ENCODE measurements around the gene FCER2. TPM values are rescaled to one million over a fixed set of nuclear protein-coding genes. Genes with fewer than 3 reads are reported as not detected.

The FCER2 gene
- polyA plus RNA-seq, 3 donors = 1.1 to 4.1 (median 2.1) TPM

GRCh38 chr19:7654401-7654800 lies 47.5 kb downstream of the FCER2 start:
- Histone ChIP-seq H3K4me1 (ENCODE audit: control insufficient read depth in 1 of 2, insufficient read depth in 2 of 2, low read length in 2 of 2) (peaks cover 72 to 75% of the 10 kb centered on the region in 2 donors), H3K27me3 (ENCODE audit: control insufficient read depth in 2 of 2, insufficient read depth in 2 of 2, low read length in 2 of 2) (no peaks in the 10 kb centered on the region), H3K4me3 (replicated peaks in 1 of 3; ENCODE audit: low read depth in 2 of 3, low read length in 3 of 3) (no peak overlapping the region), H4K20me1 (ENCODE audit: insufficient read depth, low read length) (no peaks in the 10 kb centered on the region), H3K4me2 (replicated peaks; ENCODE audit: extremely low read depth, low read length, poor library complexity, severe bottlenecking) (no peak overlapping the region), H3K9ac (ENCODE audit: insufficient read depth, low read length, poor library complexity, severe bottlenecking) (no peak overlapping the region), H2AFZ (ENCODE audit: insufficient read depth, low read depth, low read length, poor library complexity, severe bottlenecking) (no peak overlapping the region), H3K27ac (ENCODE audit: low read depth in 1 of 2, low read length in 2 of 2) (peak overlapping the region; percentile 99 to 100), H3K9me3 (replicated peaks in 1 of 2; ENCODE audit: control insufficient read depth in 1 of 2, insufficient read depth in 1 of 2, low read length in 2 of 2) (no peaks in the 10 kb centered on the region), H3K79me2 (ENCODE audit: insufficient read depth, low read length) (no peaks in the 10 kb centered on the region), H3K36me3 (replicated peaks in 1 of 2; ENCODE audit: control insufficient read depth in 1 of 2, insufficient read depth in 2 of 2, low read length in 2 of 2) (no peaks in the 10 kb centered on the region)
- 90% methylated on average over 6 of the region's 8 CpGs for WGBS (ENCODE audit: insufficient coverage)
- peaks cover 0 to 2% (median 0%) of the 10 kb centered on the region in 7 donors for H3K9me3 Mint-ChIP-seq
- H3K4me1 Mint-ChIP-seq = peaks cover 64% of the 10 kb centered on the region
- H3K27ac Mint-ChIP-seq = peak overlapping the region; percentile 98 to 100 (median 99)
- no peak for TF ChIP-seq CTCF (IDR thresholded peaks at IDR 0.05)
- H3K36me3 Mint-ChIP-seq = no peaks in the 10 kb centered on the region
- H3K27me3 Mint-ChIP-seq (ENCODE audit: low read depth in 3 of 3) = peaks cover 0 to 11% (median 2%) of the 10 kb centered on the region in 3 donors
- intact Hi-C loops (cut with micrococcal nuclease) = loop anchor here in 1 of 2 donors (2.0 to 10.0 kb wide), 2 partner anchors 52 to 110 kb away; no protein-coding TSS in a partner anchor
- DNase-seq = no peak
- H3K4me3 Mint-ChIP-seq = no peak overlapping the region

GRCh38 chr19:7652061-7652641 lies 49.8 kb downstream of the FCER2 start:
- H2AFZ ChIP-seq (ENCODE audit: insufficient read depth, low read depth, low read length, poor library complexity, severe bottlenecking) = no peak overlapping the region

More at GRCh38 chr19:7652061-7652641, 49.8 kb downstream of the FCER2 start:
- H3K79me2 ChIP-seq (ENCODE audit: insufficient read depth, low read length) = peaks cover 4% of the 10 kb centered on the region
- Mint-ChIP-seq H3K4me3 (peak overlapping the region; percentile 47 to 48), H3K27ac (peak overlapping the region; percentile 94 to 99 (median 98)), H3K9me3 (peaks cover 0 to 2% (median 0%) of the 10 kb centered on the region in 7 donors), H3K27me3 (ENCODE audit: low read depth in 3 of 3) (peaks cover 0 to 11% (median 2%) of the 10 kb centered on the region in 3 donors), H3K4me1 (peaks cover 45% of the 10 kb centered on the region), H3K36me3 (peaks cover 9 to 12% of the 10 kb centered on the region in 2 donors)
- 1% methylated on average over 20 of the region's 28 CpGs for WGBS (ENCODE audit: insufficient coverage)
- no peaks in the 10 kb centered on the region for H3K27me3 ChIP-seq (ENCODE audit: control insufficient read depth in 2 of 2, insufficient read depth in 2 of 2, low read length in 2 of 2)
- H4K20me1 ChIP-seq (ENCODE audit: insufficient read depth, low read length) = no peaks in the 10 kb centered on the region
- intact Hi-C loops (cut with micrococcal nuclease) = loop anchor here in 1 of 2 donors (10.0 kb wide), 1 partner anchor 107 kb away; no protein-coding TSS in a partner anchor
- peak overlapping the region; percentile 40 for H3K4me2 ChIP-seq (replicated peaks; ENCODE audit: extremely low read depth, low read length, poor library complexity, severe bottlenecking)
- TF ChIP-seq CTCF (IDR thresholded peaks at IDR 0.05) = peak; percentile 95
- peaks cover 8 to 13% of the 10 kb centered on the region in 2 donors for H3K36me3 ChIP-seq (replicated peaks in 1 of 2; ENCODE audit: control insufficient read depth in 1 of 2, insufficient read depth in 2 of 2, low read length in 2 of 2)
- peak; percentile 95 to 99 (median 98) for DNase-seq
- no peak overlapping the region for H3K4me3 ChIP-seq (replicated peaks in 1 of 3; ENCODE audit: low read depth in 2 of 3, low read length in 3 of 3)
- no peaks in the 10 kb centered on the region for H3K9me3 ChIP-seq (replicated peaks in 1 of 2; ENCODE audit: control insufficient read depth in 1 of 2, insufficient read depth in 1 of 2, low read length in 2 of 2)
- H3K27ac ChIP-seq (ENCODE audit: low read depth in 1 of 2, low read length in 2 of 2) = peak overlapping the region; percentile 85 to 91
- H3K9ac ChIP-seq (ENCODE audit: insufficient read depth, low read length, poor library complexity, severe bottlenecking) = peak overlapping the region; percentile 62
- peaks cover 54 to 55% of the 10 kb centered on the region in 2 donors for H3K4me1 ChIP-seq (ENCODE audit: control insufficient read depth in 1 of 2, insufficient read depth in 2 of 2, low read length in 2 of 2)
